HG03159 (cell line): Measurements from ENCODE around the gene TMEM270.

Source experiments
- ATAC-seq: cut with Tn5 transposase; IDR thresholded peaks from one replicate; pipeline ENCODE4 v1.9.1; 2021; ENCODE audit warnings: mild to moderate bottlenecking, moderate library complexity; ENCODE audit not compliant: unreplicated experiment

The TMEM270 gene

GRCh38 chr7:73885433-73885974 is 24.5 kb downstream of the TMEM270 start:
- ATAC-seq = no peak

GRCh38 chr7:73885975-73886798 is 25.2 kb downstream of the TMEM270 start:
- ATAC-seq = no peak

GRCh38 chr7:73887762-73888161 is 26.8 kb downstream of the TMEM270 start:
- no peak for ATAC-seq

GRCh38 chr7:73888959-73889358 is 28.0 kb downstream of the TMEM270 start:
- ATAC-seq = no peak

- ATAC-seq = no peak
Measured at GRCh38 chr7:73890555-73891147, 29.7 kb downstream of the TMEM270 start.

DNA sequence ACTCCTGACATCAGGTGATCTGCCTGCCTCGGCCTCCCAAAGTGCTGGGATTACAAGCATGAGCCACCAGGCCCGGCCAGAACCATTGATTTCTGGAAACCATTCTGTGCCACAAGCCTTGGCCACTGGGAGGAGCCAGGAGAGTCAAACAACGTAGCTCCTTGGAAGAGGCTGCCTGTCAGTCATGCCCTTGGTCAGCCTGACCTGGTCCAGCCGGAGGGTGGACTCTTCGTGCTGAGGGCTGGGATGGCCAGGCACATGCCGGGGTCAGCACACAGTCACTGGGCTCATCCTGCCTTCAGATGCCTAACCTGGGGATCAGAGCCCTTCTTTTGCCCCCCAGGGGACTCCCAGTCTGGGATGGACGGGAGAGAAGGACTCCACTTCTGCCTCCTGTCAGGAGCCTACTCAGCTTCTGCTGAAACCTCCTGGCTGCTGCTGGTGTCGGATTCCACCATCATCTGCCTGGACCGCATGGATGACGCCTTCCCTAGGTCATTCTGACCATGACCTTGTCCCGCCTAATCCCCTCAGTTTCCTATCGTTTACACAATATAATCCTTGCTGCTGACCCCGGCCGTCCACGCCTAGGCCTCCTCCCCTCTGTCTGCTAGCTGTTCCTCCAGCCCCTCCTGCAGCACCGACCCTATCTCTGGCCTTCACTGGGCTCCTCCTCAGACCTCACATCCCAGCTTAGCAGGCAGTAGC is 30.4 kb downstream of the TMEM270 start:
- no peak for ATAC-seq

- no peak for ATAC-seq
Measured at GRCh38 chr7:73892003-73892999, 31.3 kb downstream of the TMEM270 start.

GRCh38 chr7:73893342-73894101 is 32.6 kb downstream of the TMEM270 start:
- ATAC-seq = no peak

- no peak for ATAC-seq
Measured at GRCh38 chr7:73894166-73894565, 33.2 kb downstream of the TMEM270 start.

GRCh38 chr7:73894733-73895551 is 34.0 kb downstream of the TMEM270 start:
- ATAC-seq = no peak

GRCh38 chr7:73895626-73896025 is 34.7 kb downstream of the TMEM270 start:
- ATAC-seq = no peak

DNA sequence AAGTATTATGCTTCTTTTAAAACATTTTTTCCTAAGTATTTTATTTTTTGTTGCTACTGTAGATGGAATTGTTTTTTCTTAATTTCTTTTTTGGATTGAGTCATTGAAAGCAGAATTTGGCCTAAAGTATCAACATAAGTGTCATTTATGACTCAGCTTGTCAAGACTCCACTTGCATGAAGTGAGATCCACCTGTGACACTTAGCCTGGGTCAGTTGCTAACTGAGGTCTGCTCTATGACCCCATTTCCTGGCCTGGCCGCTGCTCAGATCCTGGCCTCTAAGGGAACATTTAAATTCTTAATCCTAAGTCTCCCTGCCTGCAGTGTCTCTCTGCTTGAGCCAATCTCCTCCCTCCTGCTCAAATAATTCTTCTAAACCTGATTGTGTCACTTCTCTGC is 35.5 kb downstream of the TMEM270 start:
- no peak for ATAC-seq

GRCh38 chr7:73899731-73900142 is 38.8 kb downstream of the TMEM270 start:
- ATAC-seq = no peak

DNA sequence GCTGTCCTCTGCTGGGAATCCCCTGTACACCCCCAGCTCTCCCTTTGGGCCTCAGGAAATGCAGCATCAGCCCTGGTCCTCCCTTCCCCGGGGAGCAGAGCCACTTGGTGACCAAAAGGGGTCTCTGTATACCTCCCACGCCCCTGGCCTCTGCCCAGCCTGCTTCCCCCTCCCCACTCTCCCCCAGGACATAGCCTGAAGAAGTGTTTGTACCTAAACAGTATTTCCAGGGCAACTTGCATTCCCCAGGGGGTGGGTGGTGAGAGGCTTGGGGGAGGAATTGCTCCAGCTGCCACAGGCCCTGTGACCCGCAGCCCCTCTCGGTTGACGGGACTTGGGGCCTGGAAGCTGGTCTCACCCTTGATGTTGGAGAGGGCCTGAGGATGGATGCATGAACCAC is 39.3 kb downstream of the TMEM270 start:
- ATAC-seq = no peak

GRCh38 chr7:73901231-73901822 is 40.4 kb downstream of the TMEM270 start:
- ATAC-seq = no peak

GRCh38 chr7:73901823-73902597 is 41.1 kb downstream of the TMEM270 start:
- no peak for ATAC-seq

DNA sequence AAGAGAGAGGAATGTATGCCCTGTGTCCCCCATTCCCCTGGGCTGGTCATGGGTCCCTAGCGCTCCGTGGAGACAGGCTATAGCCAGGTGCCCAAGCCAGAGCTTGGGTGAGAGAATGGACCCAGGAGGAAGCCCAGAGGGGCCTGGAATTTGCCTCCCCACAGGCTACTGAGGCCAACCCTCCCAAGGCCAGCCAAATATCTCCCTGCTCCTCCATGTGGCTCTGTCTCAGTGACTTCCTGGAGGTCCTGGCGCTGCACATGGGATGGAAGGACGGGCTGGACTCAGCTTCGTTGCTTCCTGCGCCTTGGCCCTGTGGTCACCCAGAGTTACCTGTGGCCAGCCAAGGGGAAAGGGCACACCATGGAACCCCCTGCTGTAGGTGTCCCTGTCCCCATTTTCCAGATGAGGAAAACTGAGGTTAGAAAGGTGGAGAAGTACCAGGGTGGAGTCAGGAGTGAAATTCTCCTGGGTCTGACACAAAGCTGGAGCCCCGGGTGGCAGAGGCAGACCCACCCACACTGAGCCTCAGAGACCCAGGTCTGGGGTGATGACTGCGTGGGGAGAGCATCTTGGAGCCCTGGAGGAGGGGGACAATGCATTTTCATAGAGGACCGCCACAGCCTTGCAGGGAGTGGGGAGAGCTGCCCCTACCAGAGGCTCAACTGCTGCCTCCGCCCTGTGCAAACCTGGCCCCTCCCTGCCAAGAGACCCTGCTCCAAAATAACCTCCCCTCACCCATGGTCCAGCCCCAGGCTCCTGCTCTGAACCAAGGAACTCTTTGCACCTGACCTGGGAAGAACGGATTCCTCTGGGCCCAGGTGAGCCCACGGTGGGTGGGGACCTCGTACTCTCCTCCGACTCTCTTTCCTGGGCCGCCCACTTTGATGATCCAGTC is 42.6 kb downstream of the TMEM270 start:
- no peak for ATAC-seq
